Endothelial cell (in vitro differentiated cells): ENCODE results near the gene NF2. TPM values are rescaled to one million over a fixed set of nuclear protein-coding genes. Genes with fewer than 3 reads are reported as not detected.

Experiments
- DNase-seq: peaks from one replicate; pipeline ENCODE4 v3.0.0; 2021; ENCODE audit warnings: low spot score
- H3K27ac Mint-ChIP-seq: one replicate; pipeline ENCODE4 v1.8.0; 2021; ENCODE audit warnings: mixed read lengths, inconsistent platforms; ENCODE audit not compliant: unreplicated experiment
- H3K27me3 Mint-ChIP-seq: one replicate; pipeline ENCODE4 v1.8.0; 2021; ENCODE audit warnings: mild to moderate bottlenecking, moderate library complexity, mixed read lengths, inconsistent platforms; ENCODE audit not compliant: unreplicated experiment
- H3K36me3 Mint-ChIP-seq: one replicate; pipeline ENCODE4 v1.8.0; 2021; ENCODE audit warnings: mild to moderate bottlenecking, low read depth, mixed read lengths, inconsistent platforms; ENCODE audit not compliant: unreplicated experiment
- H3K4me1 Mint-ChIP-seq: one replicate; pipeline ENCODE4 v1.8.0; 2021; ENCODE audit warnings: mild to moderate bottlenecking, mixed read lengths, inconsistent platforms; ENCODE audit not compliant: unreplicated experiment
- H3K4me3 Mint-ChIP-seq: one replicate; pipeline ENCODE4 v1.8.0; 2021; ENCODE audit warnings: mild to moderate bottlenecking, mixed read lengths, inconsistent platforms; ENCODE audit not compliant: unreplicated experiment
- H3K9me3 Mint-ChIP-seq: one replicate; pipeline ENCODE4 v1.8.0; 2021; ENCODE audit warnings: mixed read lengths, inconsistent platforms; ENCODE audit not compliant: unreplicated experiment
- total RNA-seq: library from RNA; stranded (reverse); fragmentation: NEBNext Ultra II Directional; extraction: Animal tissue kit (Norgen Biotek cat#: 25700); gene quantifications from one replicate; pipeline ENCODE4 v1.2.1, GENCODE V29; 2021; ENCODE audit not compliant: unreplicated experiment
- TF ChIP-seq, protein P1 (sequence below): fragments of 200-600 bp; sonication (generic); IDR thresholded peaks from one replicate; pipeline ENCODE4 v1.5.0; 2021; ENCODE audit warnings: antibody characterized with exemption; ENCODE audit not compliant: unreplicated experiment

NF2 gene
- total RNA-seq, 1 donor from 2014 or later, result 44.3 TPM

- DNase-seq, result no peak
- Mint-ChIP-seq H3K36me3 (peaks cover 14% of the 10 kb centered on the region), H3K9me3 (no peaks in the 10 kb centered on the region), H3K4me1 (no peaks in the 10 kb centered on the region), H3K27ac (peak overlapping the region; percentile 12), H3K4me3 (no peak overlapping the region), H3K27me3 (peaks cover 8% of the 10 kb centered on the region)
- TF ChIP-seq, protein P1, sequence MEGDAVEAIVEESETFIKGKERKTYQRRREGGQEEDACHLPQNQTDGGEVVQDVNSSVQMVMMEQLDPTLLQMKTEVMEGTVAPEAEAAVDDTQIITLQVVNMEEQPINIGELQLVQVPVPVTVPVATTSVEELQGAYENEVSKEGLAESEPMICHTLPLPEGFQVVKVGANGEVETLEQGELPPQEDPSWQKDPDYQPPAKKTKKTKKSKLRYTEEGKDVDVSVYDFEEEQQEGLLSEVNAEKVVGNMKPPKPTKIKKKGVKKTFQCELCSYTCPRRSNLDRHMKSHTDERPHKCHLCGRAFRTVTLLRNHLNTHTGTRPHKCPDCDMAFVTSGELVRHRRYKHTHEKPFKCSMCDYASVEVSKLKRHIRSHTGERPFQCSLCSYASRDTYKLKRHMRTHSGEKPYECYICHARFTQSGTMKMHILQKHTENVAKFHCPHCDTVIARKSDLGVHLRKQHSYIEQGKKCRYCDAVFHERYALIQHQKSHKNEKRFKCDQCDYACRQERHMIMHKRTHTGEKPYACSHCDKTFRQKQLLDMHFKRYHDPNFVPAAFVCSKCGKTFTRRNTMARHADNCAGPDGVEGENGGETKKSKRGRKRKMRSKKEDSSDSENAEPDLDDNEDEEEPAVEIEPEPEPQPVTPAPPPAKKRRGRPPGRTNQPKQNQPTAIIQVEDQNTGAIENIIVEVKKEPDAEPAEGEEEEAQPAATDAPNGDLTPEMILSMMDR, result no peak
Measured at GRCh38 chr22:29570912-29571549, 32.4 kb upstream of the NF2 start.

DNA sequence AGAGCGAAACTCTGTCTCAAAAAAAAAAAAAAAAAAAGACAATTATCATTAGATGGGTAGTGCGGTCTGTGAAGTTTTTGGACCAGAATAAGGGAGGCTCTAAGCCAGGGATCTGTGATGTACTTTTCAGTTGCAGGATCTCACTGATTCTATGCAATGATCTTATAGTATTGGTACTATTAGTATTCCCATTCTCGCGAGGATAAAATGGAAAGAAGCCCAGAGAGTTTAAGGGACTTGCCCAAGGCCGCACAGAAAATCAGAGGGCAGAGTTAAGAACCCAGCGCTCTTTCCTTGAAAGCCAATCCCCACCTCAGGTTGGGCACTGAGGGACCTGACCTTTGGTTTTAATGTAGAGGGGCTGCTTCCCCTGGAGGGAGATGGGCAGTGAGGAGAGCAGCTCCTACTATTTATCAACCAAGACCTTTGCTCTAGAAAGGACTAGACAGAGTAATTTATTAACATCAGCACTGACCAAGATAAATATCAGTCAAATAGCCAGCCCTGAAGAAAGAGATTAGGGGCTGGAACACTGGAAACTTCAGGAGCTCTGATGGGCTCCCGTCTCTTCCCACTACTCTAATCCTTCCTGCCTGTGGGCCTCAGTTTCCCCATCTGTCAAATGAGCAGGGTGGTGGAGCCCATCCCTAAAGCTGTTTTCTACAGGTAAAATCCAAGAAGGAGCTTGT lies 28.5 kb upstream of the NF2 start:
- Mint-ChIP-seq H3K36me3 (peaks cover 9% of the 10 kb centered on the region), H3K27me3 (peaks cover 8% of the 10 kb centered on the region), H3K9me3 (no peaks in the 10 kb centered on the region), H3K4me1 (peaks cover 2% of the 10 kb centered on the region), H3K4me3 (no peak overlapping the region), H3K27ac (no peak overlapping the region)
- no peak for DNase-seq
- TF ChIP-seq, protein P1, result no peak

GRCh38 chr22:29578462-29579200 lies 24.8 kb upstream of the NF2 start:
- TF ChIP-seq, protein P1, result no peak
- no peak overlapping the region for H3K4me3 Mint-ChIP-seq
- H3K27me3 Mint-ChIP-seq, result peaks cover 5% of the 10 kb centered on the region
- H3K27ac Mint-ChIP-seq, result no peak overlapping the region
- peaks cover 9% of the 10 kb centered on the region for H3K4me1 Mint-ChIP-seq
- peaks cover 3% of the 10 kb centered on the region for H3K36me3 Mint-ChIP-seq
- H3K9me3 Mint-ChIP-seq, result no peaks in the 10 kb centered on the region
- DNase-seq, result no peak

GRCh38 chr22:29580200-29580810 lies 23.1 kb upstream of the NF2 start:
- H3K4me1 Mint-ChIP-seq, result peaks cover 9% of the 10 kb centered on the region
- H3K9me3 Mint-ChIP-seq, result no peaks in the 10 kb centered on the region
- H3K36me3 Mint-ChIP-seq, result peaks cover 3% of the 10 kb centered on the region
- peak overlapping the region; percentile 89 for H3K27ac Mint-ChIP-seq
- peak overlapping the region; percentile 98 for H3K4me3 Mint-ChIP-seq
- DNase-seq, result peak; percentile 10
- TF ChIP-seq, protein P1, result no peak
- H3K27me3 Mint-ChIP-seq, result peaks cover 5% of the 10 kb centered on the region
